ENCODE results near the gene HOXA5. TPM values are rescaled to one million over a fixed set of nuclear protein-coding genes. Genes with fewer than 3 reads are reported as not detected.

HOXA5 gene
- total and polyA plus RNA-seq, 8 donors: 2.9 to 53.1 (median 10.7) TPM

DNA sequence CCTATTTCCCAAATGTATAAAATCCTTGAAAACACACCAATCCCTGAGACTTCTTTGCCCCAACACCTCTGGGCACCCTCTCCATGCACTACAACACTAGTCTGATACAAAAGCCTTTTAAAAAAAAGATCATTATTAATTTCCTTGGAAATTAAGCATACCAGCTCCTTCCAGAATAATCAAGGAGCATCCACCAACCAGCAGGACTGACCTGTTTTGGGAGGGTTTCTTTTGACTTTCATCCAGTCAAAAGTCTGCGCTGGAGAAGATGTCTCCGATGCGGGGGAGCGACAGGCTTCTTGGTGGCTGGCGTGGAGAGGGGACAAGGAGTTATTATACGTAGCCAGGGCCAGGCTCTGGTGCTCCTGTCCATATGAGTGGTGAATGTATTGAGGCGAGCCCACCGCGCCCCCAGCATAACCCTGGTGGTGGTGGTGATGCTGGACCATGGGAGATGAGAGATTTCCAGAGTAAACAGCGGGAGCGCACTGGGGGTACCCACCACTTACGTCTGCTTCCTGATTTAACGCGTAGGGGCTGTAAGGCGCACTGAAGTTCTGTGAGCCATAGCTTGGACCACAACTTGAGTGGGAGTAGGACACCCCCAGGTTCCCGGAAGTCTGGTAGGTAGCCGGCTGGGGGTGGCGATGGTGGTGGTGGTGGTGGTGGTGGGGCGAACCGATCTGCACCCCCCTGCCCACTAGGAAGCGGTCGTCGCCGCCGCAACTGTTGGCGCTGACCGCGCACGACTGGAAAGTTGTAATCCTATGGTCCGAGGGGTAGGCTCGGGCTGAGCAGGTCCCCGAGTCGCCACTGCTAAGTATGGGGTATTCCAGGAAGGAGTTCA lies 48.2 kb downstream of the HOXA5 start:
- DNase-seq: no peak
- Histone ChIP-seq H3K27ac (peak overlapping the region in 4 of 5 donors; percentile 14 to 99 (median 95)), H3K4me1 (peaks cover 8 to 40% (median 27%) of the 10 kb centered on the region in 4 donors), H3K36me3 (no peaks in the 10 kb centered on the region), H3K27me3 (peaks cover 0 to 88% (median 50%) of the 10 kb centered on the region in 3 donors), H3K9me3 (no peaks in the 10 kb centered on the region), H3K4me3 (peak overlapping the region; percentile 69 to 81 (median 72))
- intact Hi-C loops (cut with DNase I; ENCODE audit: low total_unique reads): no loop called here
- WGBS, 5 donors: 12 to 37% (median 13%) methylated on average over 15 to 33 of the region's 33 CpGs
- no peak for TF ChIP-seq EP300 (IDR thresholded peaks at IDR 0.05)
- no peak for TF ChIP-seq POLR2A (IDR thresholded peaks at IDR 0.05)
- TF ChIP-seq POLR2AphosphoS5 (IDR thresholded peaks at IDR 0.05): no peak

- H3K27me3 ChIP-seq: peaks cover 0 to 88% (median 46%) of the 10 kb centered on the region in 3 donors
- TF ChIP-seq POLR2AphosphoS5 (IDR thresholded peaks at IDR 0.05) (no peak), CTCF (IDR thresholded peaks at IDR 0.05) (no peak), POLR2A (IDR thresholded peaks at IDR 0.05) (no peak), EP300 (IDR thresholded peaks at IDR 0.05) (no peak)
- intact Hi-C loops (cut with DNase I; ENCODE audit: low total_unique reads): no loop called here
Observed at GRCh38 chr7:27094304-27095049, 49.0 kb downstream of the HOXA5 start.

DNA sequence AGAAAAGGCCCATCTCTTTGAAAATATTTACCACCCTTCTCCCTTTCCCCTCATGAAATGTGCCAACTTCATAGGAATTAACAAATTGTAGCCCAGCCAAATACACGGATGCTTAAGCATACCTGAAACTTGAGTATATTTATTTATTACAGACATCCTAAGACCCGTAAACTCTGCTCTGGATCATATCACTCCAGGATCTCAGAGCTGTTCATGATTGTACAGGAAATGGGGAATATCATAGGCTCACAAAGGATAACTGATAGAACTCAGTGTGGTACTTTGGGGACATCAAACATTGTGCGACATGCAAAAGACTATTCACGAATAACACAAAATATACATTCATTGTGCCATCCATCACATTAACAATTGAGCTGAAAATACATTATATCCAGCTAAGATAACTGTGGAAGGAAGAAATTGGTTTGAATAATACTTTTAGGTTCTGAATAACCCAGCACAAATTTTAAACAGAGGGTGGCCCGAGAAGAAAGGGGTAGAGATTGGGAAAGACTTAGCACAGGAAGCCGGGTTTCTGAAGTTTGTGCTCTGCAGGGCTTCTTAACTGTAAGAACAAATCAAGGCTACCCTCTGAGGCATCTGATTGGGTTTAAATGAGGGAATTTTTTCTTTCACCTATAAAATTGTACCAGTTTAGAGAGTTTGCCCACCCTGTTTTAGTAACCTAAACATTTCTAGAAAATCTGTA lies 50.1 kb downstream of the HOXA5 start:
- no peak for TF ChIP-seq CTCF (IDR thresholded peaks at IDR 0.05)
- no peak for TF ChIP-seq POLR2AphosphoS5 (IDR thresholded peaks at IDR 0.05)
- TF ChIP-seq POLR2A (IDR thresholded peaks at IDR 0.05): no peak
- TF ChIP-seq EP300 (IDR thresholded peaks at IDR 0.05): no peak
- DNase-seq: no peak
- peaks cover 0 to 1% (median under 1%) of the 10 kb centered on the region in 4 donors for H3K9me3 ChIP-seq
- no peaks in the 10 kb centered on the region for H3K36me3 ChIP-seq
- H3K27me3 ChIP-seq: peaks cover 1 to 88% (median 45%) of the 10 kb centered on the region in 3 donors
- no peak overlapping the region for H3K4me3 ChIP-seq
- peaks cover 8 to 26% (median 20%) of the 10 kb centered on the region in 4 donors for H3K4me1 ChIP-seq
- no peak overlapping the region for H3K27ac ChIP-seq
- intact Hi-C loops (cut with DNase I; ENCODE audit: low total_unique reads): no loop called here
- 71 to 77% (median 73%) methylated on average over 6 of the region's 6 CpGs for WGBS, 5 donors

More at GRCh38 chr7:27094304-27095049, 49.0 kb downstream of the HOXA5 start:
- no peaks in the 10 kb centered on the region for H3K36me3 ChIP-seq
- no peaks in the 10 kb centered on the region for H3K9me3 ChIP-seq
- H3K27ac ChIP-seq: peak overlapping the region in 1 of 5 donors; percentile 99
- peaks cover 8 to 33% (median 23%) of the 10 kb centered on the region in 4 donors for H3K4me1 ChIP-seq
- 59 to 75% (median 67%) methylated on average over 28 to 29 of the region's 29 CpGs for WGBS, 5 donors
- H3K4me3 ChIP-seq: no peak overlapping the region
- DNase-seq: peak in 1 of 2 donors; percentile 23

GRCh38 chr7:27092819-27093110 lies 50.7 kb downstream of the HOXA5 start:
- Histone ChIP-seq H3K36me3 (no peaks in the 10 kb centered on the region), H3K4me3 (no peak overlapping the region), H3K27ac (no peak overlapping the region), H3K4me1 (peaks cover 7 to 20% (median 15%) of the 10 kb centered on the region in 4 donors), H3K27me3 (peaks cover 5 to 88% (median 45%) of the 10 kb centered on the region in 3 donors), H3K9me3 (peaks cover 0 to 7% (median 3%) of the 10 kb centered on the region in 4 donors)
- intact Hi-C loops (cut with DNase I; ENCODE audit: low total_unique reads): no loop called here
- WGBS, 5 donors: 50 to 83% (median 76%) methylated on average over 1 of the region's 1 CpG
- no peak for DNase-seq
- no peak for TF ChIP-seq EP300 (IDR thresholded peaks at IDR 0.05)
- no peak for TF ChIP-seq POLR2A (IDR thresholded peaks at IDR 0.05)
- TF ChIP-seq CTCF (IDR thresholded peaks at IDR 0.05): no peak
- TF ChIP-seq POLR2AphosphoS5 (IDR thresholded peaks at IDR 0.05): no peak
